Aorta (tissue), 5 donors: Measurements from ENCODE around the gene CHCHD10. TPM values are rescaled to one million over a fixed set of nuclear protein-coding genes. Genes with fewer than 3 reads are reported as not detected.

Experiments used
- ATAC-seq: fragments of 200-7000 bp; cut with Tn5 transposase; one replicate; pipeline ENCODE4 v1.9.1; 2022; ENCODE audit warnings: moderate library complexity; ENCODE audit not compliant: low FRiP score
- DNase-seq, 2 donors: peaks; one replicate each; pipeline ENCODE4 v3.0.0-alpha.2; 2020
- H3K27ac ChIP-seq, 2 donors: one replicate each; pipeline ENCODE4 v1.5.1; 2013; ENCODE audit warnings: low read length in 2 of 2, mild to moderate bottlenecking in 2 of 2, moderate library complexity in 2 of 2, control low read depth in 1 of 2, inconsistent platforms in 1 of 2, low read depth in 1 of 2
- H3K27me3 ChIP-seq, 2 donors: one replicate each; pipeline ENCODE4 v1.6.1; 2013; ENCODE audit warnings: control low read depth in 1 of 2, low read length in 1 of 2, mild to moderate bottlenecking in 1 of 2, moderate library complexity in 1 of 2; ENCODE audit not compliant: insufficient read depth in 2 of 2, control insufficient read depth in 1 of 2
- H3K36me3 ChIP-seq, 2 donors: one replicate each; pipeline ENCODE4 v1.6.1; 2013; ENCODE audit warnings: control low read depth in 1 of 2, low read length in 1 of 2, mild to moderate bottlenecking in 1 of 2; ENCODE audit not compliant: insufficient read depth in 2 of 2, control insufficient read depth in 1 of 2
- H3K4me1 ChIP-seq, 2 donors: one replicate each; pipeline ENCODE4 v1.6.1; 2013; ENCODE audit warnings: low read length in 2 of 2, control low read depth in 1 of 2, mild to moderate bottlenecking in 1 of 2, moderate library complexity in 1 of 2; ENCODE audit not compliant: insufficient read depth in 2 of 2, control insufficient read depth in 1 of 2
- H3K4me3 ChIP-seq, 2 donors: one replicate each; pipeline ENCODE4 v1.5.1; 2013; ENCODE audit warnings: low read length in 2 of 2, control low read depth in 1 of 2, mild to moderate bottlenecking in 1 of 2
- H3K9me3 ChIP-seq: one replicate; pipeline ENCODE4 v1.6.1; 2013; ENCODE audit warnings: mild to moderate bottlenecking, low read length; ENCODE audit not compliant: control insufficient read depth
- whole genome bisulfite sequencing, 2 donors: extraction: QIAGEN DNeasy Blood & Tissue Kit; methylation state at CpG; one replicate each; pipeline ENCODE4 v1.1.7; 2013; 5-methylcytosine and 5-hydroxymethylcytosine counted together
- intact Hi-C, 2 donors: fragments of 100-400 bp; cut with DNase I; formaldehyde crosslinking; loops; one replicate each; pipeline versions ENCODE4 v1.14.2 to v1.15.0; 2022
- polyA plus RNA-seq, 2 donors: library from polyadenylated mRNA; stranded (reverse); fragments of 200-250 nt; gene quantifications; one replicate each; pipeline ENCODE4 v1.2.3, GENCODE V29; 2013
- total RNA-seq, 2 donors: library from RNA; stranded (reverse); fragmentation: NEBNext Ultra II Directional; extraction: Animal tissue kit (Norgen Biotek cat#: 25700); gene quantifications; one replicate each; pipeline ENCODE4 v1.2.1, GENCODE V29; 2021
- donor health status: healthy with polysubstance abuse.
- donor health status: Bipolar disorder and iron deficiency.
- donor health status: DM: no; HTN: no; CAD: no.
- donor health status: DM: no; HTN: no; CAD: no.
- donor health status: DM: yes; HTN: yes; CAD: no.

The CHCHD10 gene
- total and polyA plus RNA-seq, 4 donors: 30.9 to 68.4 (median 50.2) TPM

GRCh38 chr22:23783265-23784150 is 15.7 kb upstream of the CHCHD10 start:
- Histone ChIP-seq H3K27ac (no peak overlapping the region), H3K36me3 (no peaks in the 10 kb centered on the region), H3K9me3 (no peaks in the 10 kb centered on the region), H3K27me3 (no peaks in the 10 kb centered on the region), H3K4me1 (no peaks in the 10 kb centered on the region), H3K4me3 (no peak overlapping the region)
- intact Hi-C loops: no loop called here
- WGBS, 2 donors: 85 to 91% methylated on average over 15 of the region's 15 CpGs
- DNase-seq (no peak), ATAC-seq (no peak)

DNA sequence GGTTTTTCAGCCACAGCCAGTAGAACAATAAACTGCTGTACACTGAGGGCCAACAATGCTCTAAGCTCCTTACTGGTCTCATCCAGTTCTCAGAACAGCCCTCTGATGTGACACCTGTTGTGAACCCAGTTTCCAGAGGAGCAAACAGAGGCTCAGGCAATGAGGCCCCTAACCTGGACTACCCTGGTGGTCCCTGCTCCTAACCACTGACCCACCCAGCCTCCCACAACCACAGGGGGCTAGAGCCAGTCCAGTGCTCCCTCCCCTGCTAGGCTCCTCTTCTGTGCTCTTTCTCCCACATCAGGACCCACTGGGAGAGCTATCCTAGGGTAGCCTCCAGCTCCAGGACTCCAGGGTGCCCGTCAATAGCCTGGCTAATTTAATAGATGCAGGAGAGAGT is 14.9 kb upstream of the CHCHD10 start:
- DNase-seq (no peak), ATAC-seq (no peak)
- Histone ChIP-seq H3K27ac (no peak overlapping the region), H3K4me1 (no peaks in the 10 kb centered on the region), H3K9me3 (no peaks in the 10 kb centered on the region), H3K36me3 (no peaks in the 10 kb centered on the region), H3K4me3 (no peak overlapping the region), H3K27me3 (no peaks in the 10 kb centered on the region)
- 95 to 100% methylated on average over 1 of the region's 1 CpG for WGBS, 2 donors
- intact Hi-C loops: no loop called here

DNA sequence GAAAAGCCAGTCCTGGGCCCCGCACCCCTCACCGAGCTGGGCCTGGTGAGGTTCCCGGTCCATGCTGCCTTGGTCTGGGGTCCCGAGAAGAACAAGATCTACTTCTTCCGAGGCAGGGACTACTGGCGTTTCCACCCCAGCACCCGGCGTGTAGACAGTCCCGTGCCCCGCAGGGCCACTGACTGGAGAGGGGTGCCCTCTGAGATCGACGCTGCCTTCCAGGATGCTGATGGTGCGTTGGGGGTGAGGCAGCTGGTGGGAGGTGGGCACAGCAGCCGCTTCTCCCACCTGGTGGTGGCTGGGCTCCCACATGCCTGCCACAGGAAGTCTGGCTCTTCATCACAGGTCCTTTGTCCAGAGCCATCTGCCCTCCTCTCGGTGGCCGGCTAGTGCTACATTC is 14.5 kb upstream of the CHCHD10 start:
- Histone ChIP-seq H3K4me3 (no peak overlapping the region), H3K4me1 (no peaks in the 10 kb centered on the region), H3K9me3 (no peaks in the 10 kb centered on the region), H3K27me3 (no peaks in the 10 kb centered on the region), H3K27ac (no peak overlapping the region), H3K36me3 (no peaks in the 10 kb centered on the region)
- intact Hi-C loops: no loop called here
- DNase-seq (no peak), ATAC-seq (no peak)
- WGBS, 2 donors: 96 to 98% methylated on average over 16 of the region's 16 CpGs

DNA sequence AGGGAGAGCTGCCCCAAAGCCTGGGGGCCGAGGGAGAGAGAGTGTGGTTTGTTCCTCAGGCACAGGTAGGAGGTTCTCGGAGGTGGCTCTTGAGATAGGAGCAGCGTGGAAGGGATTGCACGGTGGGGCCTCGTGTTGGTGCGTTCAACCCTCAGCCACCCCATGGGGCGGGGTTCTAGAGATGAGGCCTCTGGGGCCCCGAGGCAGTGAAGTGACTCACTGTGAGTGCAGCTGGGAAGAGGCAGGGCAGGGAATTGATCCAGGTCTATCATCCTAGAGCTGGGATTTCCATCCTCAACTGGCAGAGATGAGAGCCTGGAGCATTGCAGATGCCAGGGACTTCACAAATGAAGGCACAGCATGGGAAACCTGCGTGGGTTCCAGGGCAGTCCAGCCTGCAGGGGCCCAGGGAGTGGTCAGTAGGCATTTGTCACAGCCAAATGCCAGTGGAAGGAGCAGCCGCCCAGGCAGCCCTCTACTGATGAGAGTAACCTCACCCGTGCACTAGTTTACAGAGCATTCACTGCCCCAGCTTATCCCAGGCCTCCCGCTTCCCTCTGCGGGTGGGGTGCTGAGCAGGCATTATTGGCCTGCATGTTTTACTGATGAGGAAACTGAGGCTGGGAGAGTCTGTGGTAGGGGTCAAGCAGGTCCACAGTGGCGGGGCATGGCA is 13.9 kb upstream of the CHCHD10 start:
- intact Hi-C loops: no loop called here
- Histone ChIP-seq H3K9me3 (no peaks in the 10 kb centered on the region), H3K36me3 (no peaks in the 10 kb centered on the region), H3K4me3 (no peak overlapping the region), H3K27me3 (no peaks in the 10 kb centered on the region), H3K4me1 (no peaks in the 10 kb centered on the region), H3K27ac (no peak overlapping the region)
- DNase-seq: no peak
- ATAC-seq: no peak
- WGBS, 2 donors: 87 to 89% methylated on average over 14 of the region's 14 CpGs

- DNase-seq: no peak
- no peak for ATAC-seq
- 86 to 87% methylated on average over 15 of the region's 15 CpGs for WGBS, 2 donors
- no peaks in the 10 kb centered on the region for H3K36me3 ChIP-seq
- H3K9me3 ChIP-seq: no peaks in the 10 kb centered on the region
- H3K4me1 ChIP-seq: no peaks in the 10 kb centered on the region
- no peaks in the 10 kb centered on the region for H3K27me3 ChIP-seq
- H3K27ac ChIP-seq: no peak overlapping the region
- no peak overlapping the region for H3K4me3 ChIP-seq
- intact Hi-C loops: no loop called here
Measured at GRCh38 chr22:23781065-23781464, 13.3 kb upstream of the CHCHD10 start.

GRCh38 chr22:23780146-23780748 is 12.5 kb upstream of the CHCHD10 start:
- intact Hi-C loops: no loop called here
- Histone ChIP-seq H3K9me3 (no peaks in the 10 kb centered on the region), H3K4me3 (no peak overlapping the region), H3K4me1 (no peaks in the 10 kb centered on the region), H3K27ac (no peak overlapping the region), H3K36me3 (no peaks in the 10 kb centered on the region), H3K27me3 (no peaks in the 10 kb centered on the region)
- DNase-seq (no peak), ATAC-seq (no peak)
- WGBS, 2 donors: 91 to 92% methylated on average over 20 of the region's 20 CpGs

DNA sequence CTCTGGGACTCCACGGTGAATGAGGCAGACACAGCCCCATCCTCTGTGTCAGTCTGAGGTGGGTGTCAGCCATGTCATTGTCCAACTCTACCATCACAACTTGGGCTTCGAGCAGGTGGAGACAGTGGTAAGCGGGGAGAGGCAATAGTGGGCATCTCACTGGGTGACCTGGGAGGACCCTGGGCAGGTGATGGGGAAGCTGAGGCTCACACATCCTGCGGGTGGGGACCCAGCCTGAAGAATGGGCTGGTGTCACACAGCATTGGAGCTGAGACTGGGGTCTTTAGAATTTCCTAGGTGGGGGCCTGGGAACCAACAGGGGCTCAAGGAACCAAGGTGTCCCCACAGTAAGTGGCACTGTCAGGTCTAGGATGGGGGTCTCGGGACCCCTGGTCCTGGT is 12.0 kb upstream of the CHCHD10 start:
- WGBS, 2 donors: 89 to 95% methylated on average over 5 of the region's 5 CpGs
- Histone ChIP-seq H3K36me3 (no peaks in the 10 kb centered on the region), H3K4me1 (no peaks in the 10 kb centered on the region), H3K9me3 (no peaks in the 10 kb centered on the region), H3K27me3 (no peaks in the 10 kb centered on the region), H3K4me3 (no peak overlapping the region), H3K27ac (no peak overlapping the region)
- ATAC-seq: no peak
- DNase-seq: no peak
- intact Hi-C loops: no loop called here

DNA sequence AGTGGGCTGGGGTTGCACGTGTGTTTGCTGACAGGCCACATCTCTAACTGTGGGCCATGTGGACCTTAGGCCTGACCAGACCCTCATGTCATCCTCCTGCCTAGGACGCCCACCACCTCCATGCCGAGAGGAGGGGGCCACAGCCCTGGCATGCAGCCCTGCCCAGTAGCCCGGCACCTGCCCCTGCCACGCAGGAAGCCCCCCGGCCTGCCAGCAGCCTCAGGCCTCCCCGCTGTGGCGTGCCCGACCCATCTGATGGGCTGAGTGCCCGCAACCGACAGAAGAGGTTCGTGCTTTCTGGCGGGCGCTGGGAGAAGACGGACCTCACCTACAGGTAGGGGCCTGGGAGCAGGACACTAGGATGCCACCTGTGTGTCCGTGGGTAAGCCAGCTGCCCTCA is 11.3 kb upstream of the CHCHD10 start:
- Histone ChIP-seq H3K4me3 (no peak overlapping the region), H3K27ac (no peak overlapping the region), H3K4me1 (no peaks in the 10 kb centered on the region), H3K36me3 (no peaks in the 10 kb centered on the region), H3K27me3 (no peaks in the 10 kb centered on the region), H3K9me3 (no peaks in the 10 kb centered on the region)
- intact Hi-C loops: no loop called here
- 92% methylated on average over 16 of the region's 16 CpGs for WGBS, 2 donors
- ATAC-seq (no peak), DNase-seq (no peak)

GRCh38 chr22:23778577-23778900 is 10.8 kb upstream of the CHCHD10 start:
- ATAC-seq: no peak
- 93 to 95% methylated on average over 3 of the region's 3 CpGs for WGBS, 2 donors
- intact Hi-C loops: no loop called here
- Histone ChIP-seq H3K9me3 (no peaks in the 10 kb centered on the region), H3K27ac (no peak overlapping the region), H3K4me3 (no peak overlapping the region), H3K36me3 (no peaks in the 10 kb centered on the region), H3K4me1 (no peaks in the 10 kb centered on the region), H3K27me3 (no peaks in the 10 kb centered on the region)
- no peak for DNase-seq
